ENCODE results near the gene CDC34. TPM values are rescaled to one million over a fixed set of nuclear protein-coding genes. Genes with fewer than 3 reads are reported as not detected.

CDC34 gene
- total RNA-seq, 1 experiment from 2014 or later = 129 TPM

- Mint-ChIP-seq H3K4me1 (peaks cover 12% of the 10 kb centered on the region), H3K27me3 (ENCODE audit: low read depth) (peaks cover 13% of the 10 kb centered on the region), H3K4me3 (peak overlapping the region; percentile 76), H3K36me3 (no peaks in the 10 kb centered on the region), H3K9me3 (no peaks in the 10 kb centered on the region), H3K27ac (peak overlapping the region; percentile 70; the same call in 1 of the 2 replicates)
- 0 out of 2 replicates have a peak, but pooled peaks have one; percentile 17 for TF ChIP-seq ESRRA (CRISPR knock-in tag; IDR thresholded peaks at IDR 0.05; ENCODE audit: borderline replicate concordance)
- no peak for TF ChIP-seq ATF3 (CRISPR knock-in tag; conservative IDR thresholded peaks at IDR 0.05)
- POLR2A ChIA-PET = interaction anchor here (0.5 to 2.3 kb wide), 6 partner anchors 11 to 767 kb away, joined by 3 to 8 read pairs (median 4); no protein-coding TSS in a partner anchor
- DNase-seq (ENCODE audit: low spot score) (no peak), ATAC-seq (no peak)
- CTCF ChIA-PET = interaction anchor here (0.6 to 6.5 kb wide), 10 partner anchors 13 to 141 kb away, joined by 3 to 82 read pairs (median 4); partner anchors contain the start of gene TPGS1
Measured at GRCh38 chr19:530134-531008, 1.2 kb upstream of the CDC34 start.

GRCh38 chr19:531009-531752 lies 379 bp upstream of the CDC34 start:
- DNase-seq (ENCODE audit: low spot score) (peak; percentile 82), ATAC-seq (peak; percentile 79)
- ChIA-PET POLR2A (interaction anchor here (0.5 to 2.3 kb wide), 6 partner anchors 11 to 767 kb away, joined by 3 to 8 read pairs (median 4); no protein-coding TSS in a partner anchor), CTCF (interaction anchor here (0.6 to 6.5 kb wide), 13 partner anchors 13 to 203 kb away, joined by 3 to 82 read pairs (median 3); partner anchors contain the start of genes MADCAM1 and TPGS1)
- H3K4me3 Mint-ChIP-seq = peak overlapping the region; percentile 76
- 0 out of 2 replicates have a peak overlapping the region, but pooled peaks have one; percentile 70 for H3K27ac Mint-ChIP-seq
- peaks cover 10% of the 10 kb centered on the region for H3K4me1 Mint-ChIP-seq
- H3K36me3 Mint-ChIP-seq = no peaks in the 10 kb centered on the region
- H3K27me3 Mint-ChIP-seq (ENCODE audit: low read depth) = peaks cover 9% of the 10 kb centered on the region
- no peaks in the 10 kb centered on the region for H3K9me3 Mint-ChIP-seq
- TF ChIP-seq ZNF263 (CRISPR knock-in tag; IDR thresholded peaks at IDR 0.05; ENCODE audit: low read depth) (no peak), E2F1 (CRISPR knock-in tag; IDR thresholded peaks at IDR 0.05) (no peak), ZNF232 (CRISPR knock-in tag; IDR thresholded peaks at IDR 0.05) (0 out of 2 replicates have a peak, but pooled peaks have one; percentile 35), USF1 (CRISPR knock-in tag; IDR thresholded peaks at IDR 0.05) (no peak), ZNF281 (CRISPR knock-in tag; IDR thresholded peaks at IDR 0.05) (peak; percentile 72), RELA (CRISPR knock-in tag; IDR thresholded peaks at IDR 0.05; ENCODE audit: borderline replicate concordance) (0 out of 2 replicates have a peak, but pooled peaks have one; percentile 20), MAX (CRISPR knock-in tag; IDR thresholded peaks at IDR 0.05) (peak; percentile 68; the same call in 1 of the 2 replicates), MYBL2 (CRISPR knock-in tag; IDR thresholded peaks at IDR 0.05) (peak; percentile 61; the same call in 1 of the 2 replicates), NFE2L1 (CRISPR knock-in tag; IDR thresholded peaks at IDR 0.05) (peak; percentile 75; the same call in 1 of the 2 replicates), ARID4B (CRISPR knock-in tag; IDR thresholded peaks at IDR 0.05; ENCODE audit: borderline replicate concordance) (no peak), IRF1 (CRISPR knock-in tag; IDR thresholded peaks at IDR 0.05) (no peak), ZNF532 (CRISPR knock-in tag; IDR thresholded peaks at IDR 0.05; ENCODE audit: borderline replicate concordance) (no peak)
